Muscle layer of duodenum (tissue), 2 donors: Measurements from ENCODE around the gene TUB.

Experiments used
- H3K27ac ChIP-seq: one replicate; pipeline ENCODE4 v1.7.0; 2013; ENCODE audit warnings: mild to moderate bottlenecking, low read length
- H3K27me3 ChIP-seq: one replicate; pipeline ENCODE4 v1.7.0; 2013; ENCODE audit warnings: low read depth, mild to moderate bottlenecking, control low read depth, low read length
- H3K36me3 ChIP-seq, 2 donors: one replicate each; pipeline ENCODE4 v1.7.0; 2013; ENCODE audit warnings: low read length in 2 of 2, control low read depth in 1 of 2, mild to moderate bottlenecking in 1 of 2; ENCODE audit not compliant: insufficient read depth in 2 of 2, control insufficient read depth in 1 of 2
- H3K4me1 ChIP-seq, 2 donors: one replicate each; pipeline ENCODE4 v1.7.0; 2013; ENCODE audit warnings: low read length in 2 of 2, mild to moderate bottlenecking in 2 of 2, control low read depth in 1 of 2, moderate library complexity in 1 of 2; ENCODE audit not compliant: insufficient read depth in 2 of 2, control insufficient read depth in 1 of 2
- H3K4me3 ChIP-seq, 2 donors: one replicate each; pipeline ENCODE4 v1.7.0; 2013; ENCODE audit warnings: low read length in 2 of 2, low read depth in 1 of 2, mild to moderate bottlenecking in 1 of 2
- H3K9me3 ChIP-seq, 2 donors: one replicate each; pipeline ENCODE4 v1.7.0; 2013; ENCODE audit warnings: low read length in 2 of 2, control low read depth in 1 of 2, mild to moderate bottlenecking in 1 of 2; ENCODE audit not compliant: control insufficient read depth in 1 of 2
- donor health status: healthy.

The TUB gene

DNA sequence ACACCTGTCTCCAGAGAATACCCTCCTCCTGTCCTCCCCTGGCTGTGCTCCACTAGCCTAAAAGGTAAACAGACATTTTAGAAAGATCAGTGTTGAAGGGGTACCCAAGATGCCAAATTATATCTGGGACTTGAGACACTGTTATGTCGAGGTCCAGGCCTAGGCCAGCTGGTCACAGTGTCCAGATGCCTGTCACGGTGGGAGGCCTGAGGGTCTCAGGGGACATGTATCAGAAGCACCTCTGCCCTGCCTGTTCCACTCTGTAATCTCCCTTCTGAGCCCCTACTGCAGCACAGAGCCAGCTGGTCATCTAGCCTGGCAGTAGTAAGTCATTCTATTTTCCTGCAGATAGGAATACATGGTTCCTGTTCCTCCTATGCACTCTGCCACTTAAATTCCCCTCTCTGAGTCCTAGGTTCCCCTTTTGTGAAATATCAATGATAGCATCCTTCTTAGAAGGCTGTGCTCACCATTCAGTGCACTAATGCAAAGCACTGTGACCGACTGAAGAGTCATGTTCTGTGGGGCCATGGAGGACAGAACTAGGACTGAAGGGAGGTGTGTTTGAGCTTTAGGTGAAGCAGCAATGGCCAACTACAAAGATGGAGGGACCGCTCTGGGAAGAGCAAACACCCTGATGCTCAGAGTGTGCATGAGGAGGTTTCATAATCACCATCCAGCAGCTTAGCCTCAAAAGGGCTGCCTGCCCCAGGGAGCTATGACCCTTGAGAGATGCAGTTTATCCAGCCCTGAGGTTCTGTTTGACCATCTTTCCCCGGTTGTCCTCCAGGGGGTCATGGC is 44.8 kb upstream of the TUB start:
- H3K27ac ChIP-seq, result no peak overlapping the region
- no peak overlapping the region for H3K4me3 ChIP-seq
- no peaks in the 10 kb centered on the region for H3K9me3 ChIP-seq
- H3K36me3 ChIP-seq, result no peaks in the 10 kb centered on the region
- H3K4me1 ChIP-seq, result peaks cover 8 to 9% of the 10 kb centered on the region in 2 donors
- H3K27me3 ChIP-seq, result no peaks in the 10 kb centered on the region

DNA sequence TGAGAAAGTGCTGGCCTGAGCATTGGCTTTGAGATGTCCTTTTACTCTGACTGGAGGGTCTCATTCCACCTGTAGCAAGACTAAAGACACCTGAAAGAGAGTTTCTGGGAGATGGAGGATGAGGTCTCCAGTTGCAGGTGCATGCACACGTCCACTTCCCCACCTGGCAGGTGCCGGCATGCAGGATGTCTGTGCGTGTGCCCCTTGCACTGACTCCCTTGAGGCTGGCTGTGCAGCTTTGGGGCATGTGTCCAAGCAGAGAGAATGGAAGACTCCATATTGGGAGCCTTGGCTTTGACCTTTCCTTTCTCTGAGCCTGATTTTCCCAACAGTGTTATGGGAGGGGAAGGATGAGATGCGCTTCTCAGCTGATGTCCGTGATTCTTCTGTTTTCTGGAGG is 44.0 kb upstream of the TUB start:
- H3K9me3 ChIP-seq, result no peaks in the 10 kb centered on the region
- no peak overlapping the region for H3K4me3 ChIP-seq
- H3K4me1 ChIP-seq, result peaks cover 8 to 9% of the 10 kb centered on the region in 2 donors
- H3K36me3 ChIP-seq, result no peaks in the 10 kb centered on the region
- no peak overlapping the region for H3K27ac ChIP-seq
- no peaks in the 10 kb centered on the region for H3K27me3 ChIP-seq

- H3K27me3 ChIP-seq, result no peaks in the 10 kb centered on the region
- no peak overlapping the region for H3K27ac ChIP-seq
- H3K4me1 ChIP-seq, result peaks cover 2% of the 10 kb centered on the region in 2 donors
- no peak overlapping the region for H3K4me3 ChIP-seq
- H3K36me3 ChIP-seq, result no peaks in the 10 kb centered on the region
- no peaks in the 10 kb centered on the region for H3K9me3 ChIP-seq
Observed at GRCh38 chr11:8038393-8038792, 42.6 kb upstream of the TUB start.

- H3K27ac ChIP-seq, result no peak overlapping the region
- H3K9me3 ChIP-seq, result no peaks in the 10 kb centered on the region
- H3K27me3 ChIP-seq, result no peaks in the 10 kb centered on the region
- no peak overlapping the region for H3K4me3 ChIP-seq
- no peaks in the 10 kb centered on the region for H3K4me1 ChIP-seq
- H3K36me3 ChIP-seq, result no peaks in the 10 kb centered on the region
Observed at GRCh38 chr11:8038811-8039529, 42.0 kb upstream of the TUB start.

DNA sequence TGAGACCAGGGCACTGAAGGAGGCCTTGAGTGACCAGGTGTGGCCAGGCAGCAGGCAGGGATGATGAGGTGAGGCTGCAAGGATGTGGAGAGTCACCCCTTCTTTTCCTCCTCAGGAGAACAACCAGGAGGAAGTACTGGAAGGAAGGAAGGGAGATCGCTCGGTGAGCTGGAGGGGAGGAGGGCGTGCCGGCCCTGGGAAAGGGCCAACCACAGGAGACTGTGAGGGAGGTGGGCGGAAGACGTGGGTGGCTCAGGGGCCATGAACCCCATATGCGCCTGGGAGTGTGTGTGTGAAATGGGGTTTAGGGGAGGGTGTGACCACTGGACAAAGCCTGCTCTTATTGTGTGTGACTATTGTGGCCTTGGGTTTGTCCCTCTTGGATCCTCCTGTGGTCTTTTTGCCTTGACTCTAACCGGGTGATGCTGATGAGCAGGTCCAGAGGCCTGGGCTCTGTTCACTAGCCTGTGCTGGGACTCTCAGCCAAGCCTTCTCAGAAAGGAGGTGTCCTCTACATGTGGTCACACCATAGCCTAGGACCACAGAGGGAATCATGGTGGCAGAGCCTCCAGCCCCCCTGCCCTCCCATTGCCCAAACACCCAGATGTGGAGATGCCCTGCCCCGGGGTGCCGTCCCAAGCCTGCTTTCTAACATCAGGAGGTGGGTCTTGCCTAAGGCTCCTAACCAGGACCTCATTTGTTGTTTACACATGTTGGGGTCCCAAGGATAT is 41.3 kb upstream of the TUB start:
- no peaks in the 10 kb centered on the region for H3K36me3 ChIP-seq
- H3K4me3 ChIP-seq, result no peak overlapping the region
- no peak overlapping the region for H3K27ac ChIP-seq
- H3K27me3 ChIP-seq, result no peaks in the 10 kb centered on the region
- H3K4me1 ChIP-seq, result no peaks in the 10 kb centered on the region
- no peaks in the 10 kb centered on the region for H3K9me3 ChIP-seq

GRCh38 chr11:8040261-8040920 is 40.6 kb upstream of the TUB start:
- Histone ChIP-seq H3K27me3 (no peaks in the 10 kb centered on the region), H3K9me3 (no peaks in the 10 kb centered on the region), H3K4me1 (no peaks in the 10 kb centered on the region), H3K36me3 (no peaks in the 10 kb centered on the region), H3K4me3 (no peak overlapping the region), H3K27ac (no peak overlapping the region)

DNA sequence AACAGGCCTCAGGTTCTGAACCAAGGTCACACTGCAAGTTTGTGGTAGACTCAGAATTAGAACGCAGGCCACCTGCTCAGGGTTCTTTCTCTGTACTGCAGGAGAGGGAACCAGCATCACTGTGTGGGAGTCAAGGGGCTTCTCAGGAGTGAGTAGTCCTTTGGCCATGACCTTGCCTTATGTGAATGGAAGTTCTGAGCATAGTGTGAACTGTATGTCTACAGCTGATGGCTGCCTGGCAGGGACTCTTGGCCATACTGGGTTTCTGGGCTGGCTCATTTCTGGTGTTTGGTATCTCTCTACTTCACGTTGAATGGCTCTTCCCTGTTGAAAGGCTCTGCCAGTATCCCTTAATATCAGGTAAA is 40.1 kb upstream of the TUB start:
- Histone ChIP-seq H3K36me3 (no peaks in the 10 kb centered on the region), H3K27me3 (no peaks in the 10 kb centered on the region), H3K9me3 (no peaks in the 10 kb centered on the region), H3K27ac (no peak overlapping the region), H3K4me1 (no peaks in the 10 kb centered on the region), H3K4me3 (no peak overlapping the region)

GRCh38 chr11:8041576-8041975 is 39.4 kb upstream of the TUB start:
- Histone ChIP-seq H3K4me1 (no peaks in the 10 kb centered on the region), H3K4me3 (no peak overlapping the region), H3K36me3 (no peaks in the 10 kb centered on the region), H3K27ac (no peak overlapping the region), H3K9me3 (no peaks in the 10 kb centered on the region), H3K27me3 (no peaks in the 10 kb centered on the region)

DNA sequence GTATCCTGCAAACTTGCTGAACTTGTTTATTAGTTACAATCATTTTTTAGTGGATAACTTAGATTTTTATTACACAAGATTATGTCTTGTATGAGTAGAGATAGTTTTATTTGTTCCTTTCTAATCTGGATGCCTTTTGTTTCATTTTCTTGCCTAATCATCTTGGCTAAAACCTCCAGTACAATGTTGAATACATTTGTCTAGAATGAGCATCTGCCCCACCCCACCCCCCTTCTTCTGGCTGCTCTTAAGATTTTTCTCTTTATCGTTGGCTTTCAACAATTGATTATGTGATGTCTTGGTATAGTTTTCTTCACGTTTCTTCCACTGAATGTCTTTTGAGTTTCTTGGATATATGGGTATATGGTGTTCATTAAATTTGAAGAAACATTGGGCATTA is 37.3 kb upstream of the TUB start:
- no peaks in the 10 kb centered on the region for H3K36me3 ChIP-seq
- H3K4me3 ChIP-seq, result no peak overlapping the region
- no peaks in the 10 kb centered on the region for H3K4me1 ChIP-seq
- no peak overlapping the region for H3K27ac ChIP-seq
- no peaks in the 10 kb centered on the region for H3K27me3 ChIP-seq
- H3K9me3 ChIP-seq, result no peaks in the 10 kb centered on the region

GRCh38 chr11:8045839-8046238 is 35.2 kb upstream of the TUB start:
- H3K9me3 ChIP-seq, result no peaks in the 10 kb centered on the region
- no peak overlapping the region for H3K27ac ChIP-seq
- H3K4me1 ChIP-seq, result no peaks in the 10 kb centered on the region
- H3K36me3 ChIP-seq, result no peaks in the 10 kb centered on the region
- H3K27me3 ChIP-seq, result no peaks in the 10 kb centered on the region
- H3K4me3 ChIP-seq, result no peak overlapping the region

- Histone ChIP-seq H3K27ac (no peak overlapping the region), H3K36me3 (no peaks in the 10 kb centered on the region), H3K4me3 (no peak overlapping the region), H3K4me1 (no peaks in the 10 kb centered on the region), H3K27me3 (no peaks in the 10 kb centered on the region), H3K9me3 (no peaks in the 10 kb centered on the region)
Observed at GRCh38 chr11:8047382-8047781, 33.6 kb upstream of the TUB start.
